OCI-LY3 (cell line): ENCODE results near the gene RNF168.
"Not testable (repeated sequence)": the region's sequence is repeated elsewhere in the genome, so short reads cannot be mapped to it uniquely, and the experiment has no call there.

Experiments
- CTCF ChIP-seq: fragments of 200-600, 300-600 bp; sonication (generic); IDR thresholded peaks from 2 replicates; pipeline ENCODE4 v1.5.1; 2014; ENCODE audit warnings: antibody characterized with exemption, low read length, low read depth
- EZH2phosphoT487 ChIP-seq: fragments of 200-600 bp; shearing (Covaris generic); IDR thresholded peaks from 2 replicates; pipeline ENCODE4 v1.6.1; 2018; ENCODE audit warnings: antibody characterized with exemption, mixed run types, low read depth

- not testable (repeated sequence) for TF ChIP-seq CTCF, EZH2phosphoT487
Measured at GRCh38 chr3:196550172-196550571, 46.6 kb upstream of the RNF168 start.
